CD4-positive, alpha-beta T cell treated with Interleukin-15 for 4 hours (primary cell): ENCODE measurements around the gene MED8.

ENCODE experiments used
- DNase-seq: peaks from one replicate; pipeline ENCODE4 v3.0.0-alpha.2; 2020; ENCODE audit warnings: low spot score

The MED8 gene

DNA sequence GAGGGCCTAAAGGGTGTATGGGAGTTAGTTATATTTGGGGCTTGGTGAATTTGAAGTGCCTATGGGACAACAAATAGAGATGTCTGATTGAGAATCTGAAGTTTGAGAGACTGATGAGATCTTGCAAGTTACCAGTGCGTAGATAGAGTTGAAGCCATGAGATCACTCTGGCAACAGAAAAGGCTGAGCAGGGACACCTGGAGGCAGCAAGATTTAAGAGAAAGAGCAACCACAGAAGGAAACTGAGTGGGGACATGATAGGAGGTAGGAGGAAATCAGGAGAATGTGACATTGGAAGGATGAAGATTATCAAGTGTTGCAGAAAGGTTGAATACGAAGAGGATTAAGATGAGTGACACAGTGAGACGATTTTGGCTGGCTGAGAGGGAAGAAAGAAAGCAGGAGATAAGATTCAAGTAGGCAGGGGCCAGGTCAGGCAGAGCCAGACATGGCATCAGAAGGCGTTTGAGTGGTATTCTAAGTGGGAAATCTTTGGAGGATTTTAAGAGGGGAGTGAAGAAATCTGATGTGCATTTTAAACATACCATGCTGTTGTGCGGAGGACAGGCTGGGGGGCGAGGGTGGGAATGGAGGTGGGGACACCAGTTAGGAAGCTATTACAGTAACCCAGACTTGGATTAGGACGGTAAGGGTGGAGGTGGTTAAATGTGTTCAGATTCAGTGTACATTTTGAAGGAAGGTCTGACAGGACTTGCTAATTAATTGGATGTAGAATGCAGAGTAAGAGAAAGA lies 55.0 kb downstream of the MED8 start:
- DNase-seq = no peak
